KG1 (cell line): ENCODE results near the gene CXCL12.

Experiments used
- DNase-seq: peaks from one replicate; lab custom pipeline; 2025; lab: John Stamatoyannopoulos, UW

The CXCL12 gene

DNA sequence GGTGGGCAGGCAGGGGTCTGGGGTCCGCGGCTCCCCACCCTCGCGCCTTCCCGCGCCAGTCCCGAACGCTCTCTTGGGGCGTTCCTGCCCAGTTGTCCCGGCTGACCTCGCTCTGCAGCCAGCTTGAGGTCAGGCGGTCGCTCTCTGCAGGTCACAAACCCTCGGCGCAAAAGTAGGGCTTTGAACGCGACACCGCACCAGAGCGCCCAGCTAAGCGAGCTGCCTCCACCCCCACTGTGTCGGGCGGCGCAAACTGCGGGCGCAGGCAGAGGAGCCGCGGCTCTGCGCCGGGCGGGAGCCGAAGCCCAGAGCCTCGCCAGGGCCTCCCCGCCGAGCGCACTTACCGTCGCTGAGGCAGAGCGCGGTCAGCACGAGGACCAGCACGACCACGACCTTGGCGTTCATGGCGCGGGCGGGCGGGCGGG lies 284 bp downstream of the CXCL12 start:
- DNase-seq, result no peak

DNA sequence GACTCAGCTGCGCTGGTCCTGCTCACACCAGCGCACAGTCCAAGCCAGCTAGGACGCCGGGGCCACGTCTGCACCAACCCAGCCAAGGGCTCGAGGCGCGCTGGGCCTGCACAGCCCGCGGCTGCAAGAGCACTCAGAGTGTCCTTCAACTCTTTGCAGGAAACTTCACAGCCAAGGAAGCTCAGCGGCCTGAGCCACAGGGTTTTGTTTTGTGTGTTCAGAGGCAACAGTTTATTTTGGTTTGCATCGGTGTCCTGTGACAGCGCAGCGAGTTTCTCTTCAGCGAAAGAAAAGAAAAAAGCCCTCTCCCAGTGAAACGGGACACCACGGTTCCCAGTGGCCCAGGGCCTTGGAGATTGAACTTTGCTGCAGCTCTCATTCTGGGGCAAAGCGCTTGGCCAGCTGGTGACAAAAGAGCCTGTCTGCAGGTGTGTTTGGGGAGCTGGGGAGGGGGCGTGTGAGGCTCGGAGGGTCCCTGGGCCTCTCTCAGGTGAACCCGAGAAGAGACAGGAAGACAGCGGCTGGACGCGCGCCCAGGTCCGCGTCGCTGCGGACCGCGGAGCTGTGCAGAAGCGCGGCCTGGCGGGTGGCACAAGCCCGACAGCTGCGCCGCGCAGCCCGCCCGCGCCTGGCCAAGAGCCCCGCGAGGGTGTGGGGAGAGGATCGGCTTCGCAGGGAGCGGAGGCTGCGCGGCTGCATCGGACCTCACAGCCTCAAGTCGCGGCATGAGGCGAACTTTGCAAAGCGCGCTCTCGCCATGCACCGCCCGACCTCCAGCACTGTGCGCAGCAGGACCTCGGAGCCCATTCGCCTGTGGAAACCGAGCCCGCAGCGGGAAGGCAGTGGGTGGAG lies 922 bp downstream of the CXCL12 start:
- DNase-seq, result no peak

- DNase-seq, result no peak
These were observed 1.7 kb downstream of the CXCL12 start for GRCh38 chr10:44382981-44383748.

GRCh38 chr10:44382131-44382858 lies 2.6 kb downstream of the CXCL12 start:
- DNase-seq, result no peak

DNA sequence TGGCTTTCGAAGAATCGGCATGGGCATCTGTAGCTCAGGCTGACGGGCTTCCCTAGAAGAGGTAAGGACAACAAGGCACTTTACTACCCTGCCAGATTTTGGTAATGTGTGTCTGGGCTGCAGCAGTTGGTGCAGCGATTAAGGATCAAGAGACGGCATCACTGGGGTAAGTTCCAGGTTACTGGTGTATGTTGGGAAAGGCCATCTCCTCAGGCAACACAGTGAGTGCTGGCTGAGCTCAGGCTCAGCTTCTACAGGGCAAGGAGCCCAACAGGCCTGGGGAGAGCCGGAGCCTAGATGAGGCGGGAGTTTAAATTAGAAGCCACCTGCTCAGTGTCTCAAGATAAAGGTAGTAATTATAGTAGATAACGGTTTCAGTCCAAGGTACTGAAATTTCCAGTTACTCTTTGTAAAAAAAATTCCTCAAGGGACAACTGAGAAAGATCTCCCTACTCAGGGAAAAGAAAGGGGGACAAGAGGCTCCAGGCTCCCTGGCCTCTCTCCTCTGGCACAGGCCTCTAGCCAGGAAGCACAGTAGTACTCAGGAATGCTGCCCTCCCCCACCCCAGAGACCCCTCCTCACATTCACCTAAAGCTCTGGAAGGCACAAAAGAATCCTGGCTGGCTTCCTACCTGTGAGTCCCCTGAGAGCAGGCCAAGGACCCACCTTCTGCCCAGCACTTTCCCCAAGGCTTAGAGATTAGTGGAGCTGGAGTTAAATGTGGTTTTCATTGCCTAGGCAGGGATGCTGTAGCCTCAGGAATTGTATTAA lies 3.9 kb downstream of the CXCL12 start:
- no peak for DNase-seq

- DNase-seq, result no peak
These were observed 5.0 kb downstream of the CXCL12 start for GRCh38 chr10:44379907-44380306.

GRCh38 chr10:44378626-44379025 lies 6.3 kb downstream of the CXCL12 start:
- no peak for DNase-seq

DNA sequence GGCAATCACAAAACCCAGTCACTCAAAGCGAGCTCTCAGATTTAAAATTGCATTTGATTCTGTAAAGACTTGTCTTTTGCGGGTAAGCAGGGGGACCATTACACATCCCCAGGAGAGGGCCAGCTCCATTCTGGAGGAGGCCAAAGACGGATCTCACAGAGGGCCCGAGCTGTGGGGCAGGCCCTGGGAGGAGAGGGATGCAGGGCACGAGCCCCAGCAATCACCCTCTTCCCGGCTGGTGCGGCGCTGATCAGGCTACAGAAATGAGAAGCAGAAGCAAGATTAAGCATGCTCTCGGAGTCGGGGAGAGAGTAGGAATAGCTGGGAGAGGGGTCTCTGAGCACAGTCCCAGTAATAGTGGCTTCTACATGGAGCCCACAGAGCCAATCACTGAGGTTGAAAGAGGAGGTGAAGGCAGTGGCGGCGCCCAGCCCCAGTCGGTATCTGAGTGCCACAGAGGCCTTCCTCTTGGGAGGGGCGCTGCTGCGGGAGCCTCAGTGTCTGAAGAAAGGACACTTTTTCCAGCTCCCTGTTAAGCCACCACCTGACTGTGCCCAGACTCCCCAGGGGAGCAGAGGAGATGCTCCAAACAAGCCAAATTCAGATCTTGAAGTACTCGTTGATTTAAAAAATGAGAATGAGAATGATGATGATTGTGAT lies 7.1 kb downstream of the CXCL12 start:
- no peak for DNase-seq

DNA sequence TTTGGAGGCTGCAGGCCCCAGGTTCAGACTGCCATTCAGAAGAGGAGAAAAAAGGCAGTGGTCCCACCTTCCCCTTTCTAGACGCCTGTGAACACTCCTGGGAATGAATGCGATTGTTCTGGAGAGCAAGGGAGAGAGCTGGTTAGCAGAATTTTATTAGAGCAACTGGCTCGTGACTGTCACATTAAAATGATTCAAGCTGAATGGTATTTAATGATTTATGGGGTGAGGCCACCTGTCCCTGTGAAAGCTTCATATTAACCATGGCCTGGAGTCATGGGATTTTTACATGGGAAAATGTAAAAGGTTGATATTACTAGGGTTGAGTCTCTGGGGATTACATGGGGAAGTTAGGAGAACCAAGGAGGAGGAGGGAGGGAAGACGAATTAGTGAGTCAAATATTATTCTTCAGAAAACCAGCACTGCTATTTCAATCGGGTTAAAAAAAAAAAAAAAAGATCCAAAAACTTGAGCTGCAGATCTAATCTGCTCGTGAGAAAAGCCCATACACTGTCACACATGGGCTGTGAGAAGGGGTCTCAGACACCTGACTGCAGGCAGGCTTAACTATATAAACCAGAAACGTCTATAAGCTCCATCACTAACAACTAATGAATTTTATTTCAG lies 8.3 kb downstream of the CXCL12 start:
- no peak for DNase-seq

GRCh38 chr10:44374155-44374554 lies 10.7 kb downstream of the CXCL12 start:
- DNase-seq, result no peak

DNA sequence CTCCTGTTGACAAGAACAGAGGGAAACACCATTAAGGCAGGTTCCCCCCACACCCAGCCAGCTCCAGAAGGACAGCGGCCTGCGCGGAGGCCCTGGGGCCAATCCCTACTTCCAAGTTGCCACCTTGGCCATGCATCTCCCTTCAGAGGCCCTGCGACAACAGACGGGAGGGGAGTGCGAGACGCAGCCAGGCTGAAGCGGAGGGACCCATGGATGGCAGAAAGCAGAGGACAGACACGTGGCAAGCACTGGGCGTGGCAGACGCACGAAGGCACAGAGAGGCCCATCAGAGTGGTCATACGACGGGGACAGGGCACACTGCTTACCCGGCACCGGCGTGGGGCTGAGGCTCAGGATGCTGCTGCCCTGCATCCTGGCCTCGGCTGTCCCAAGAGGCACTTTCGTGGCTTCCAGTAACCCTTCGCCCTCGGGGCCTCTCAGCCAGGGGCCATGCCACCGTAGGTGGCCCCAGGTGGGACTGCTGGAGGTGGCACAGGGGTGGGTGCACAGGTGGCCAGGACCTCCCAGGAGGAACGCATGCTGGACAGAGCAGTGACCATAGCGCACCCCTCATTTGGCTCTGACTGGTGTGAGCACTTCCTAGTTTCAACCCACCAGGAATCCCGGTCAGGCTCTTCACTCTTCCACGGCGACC lies 11.4 kb downstream of the CXCL12 start:
- no peak for DNase-seq

GRCh38 chr10:44372181-44372580 lies 12.7 kb downstream of the CXCL12 start:
- no peak for DNase-seq

DNA sequence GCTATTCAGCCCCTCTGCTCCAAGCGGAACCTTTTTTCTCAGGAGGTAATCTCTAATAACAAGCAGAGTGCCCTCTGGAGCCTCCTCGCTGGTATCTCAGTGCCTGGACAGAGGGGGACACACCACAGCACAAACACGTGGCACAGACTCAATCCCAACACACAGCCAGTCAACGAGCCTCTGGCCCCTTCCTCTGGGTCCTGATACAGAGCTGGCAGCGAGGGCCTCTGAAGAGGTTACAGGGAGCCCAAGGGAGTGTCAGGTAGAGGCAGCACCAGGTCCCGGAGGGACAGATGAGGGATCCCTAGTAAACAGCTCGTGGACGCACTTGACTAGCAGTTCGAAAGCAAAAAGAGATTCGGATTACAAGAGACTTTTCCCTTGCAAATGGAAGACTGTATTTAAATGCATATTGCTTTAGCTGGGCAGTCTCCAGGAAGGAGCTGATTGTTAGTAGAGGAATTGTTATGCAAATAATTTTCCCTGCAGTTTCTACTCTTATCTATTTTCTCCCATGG lies 14.1 kb downstream of the CXCL12 start:
- no peak for DNase-seq

- no peak for DNase-seq
These were observed 15.0 kb downstream of the CXCL12 start for GRCh38 chr10:44369854-44370253.

- DNase-seq, result no peak
These were observed 15.6 kb downstream of the CXCL12 start for GRCh38 chr10:44369296-44369695.

GRCh38 chr10:44368637-44369036 lies 16.3 kb downstream of the CXCL12 start:
- no peak for DNase-seq

- no peak for DNase-seq
These were observed 17.8 kb downstream of the CXCL12 start for GRCh38 chr10:44366941-44367630.

- DNase-seq, result no peak
These were observed 20.3 kb downstream of the CXCL12 start for GRCh38 chr10:44364566-44364965.

- DNase-seq, result no peak
These were observed 21.2 kb downstream of the CXCL12 start for GRCh38 chr10:44363716-44364115.
